Middle frontal gyrus (tissue), 1 donor: ENCODE measurements around the gene DPH6.

Experiments used
- DNase-seq: peaks from one replicate; pipeline ENCODE4 v3.0.0-alpha.2; 2015; ENCODE audit warnings: low spot score; ENCODE audit errors: extremely low spot score

DPH6 gene

DNA sequence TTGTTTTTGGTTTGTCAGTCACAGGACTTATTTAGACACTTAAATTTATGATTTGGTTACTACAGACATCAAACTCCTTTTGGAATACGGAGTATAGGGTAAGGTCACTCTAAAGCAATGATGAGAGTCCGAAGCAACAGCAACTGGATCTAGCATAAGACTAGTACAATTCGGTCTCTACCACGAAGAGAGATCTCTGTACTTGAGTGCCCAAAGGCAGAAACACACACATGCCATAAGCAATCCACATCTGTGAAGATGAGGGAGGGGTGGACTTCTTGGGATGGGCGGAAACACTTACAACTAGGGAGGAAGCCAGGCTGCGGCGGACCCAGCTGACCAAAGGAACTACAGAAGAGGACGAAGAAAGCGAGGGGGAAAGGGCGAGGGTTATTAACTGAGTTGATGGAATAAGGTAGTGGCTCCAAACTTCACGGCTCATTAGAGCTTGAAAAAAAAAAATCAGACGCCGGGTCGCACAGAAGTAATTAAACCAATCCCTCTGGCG is 595 bp downstream of the DPH6 start:
- DNase-seq = peak; percentile 15

DNA sequence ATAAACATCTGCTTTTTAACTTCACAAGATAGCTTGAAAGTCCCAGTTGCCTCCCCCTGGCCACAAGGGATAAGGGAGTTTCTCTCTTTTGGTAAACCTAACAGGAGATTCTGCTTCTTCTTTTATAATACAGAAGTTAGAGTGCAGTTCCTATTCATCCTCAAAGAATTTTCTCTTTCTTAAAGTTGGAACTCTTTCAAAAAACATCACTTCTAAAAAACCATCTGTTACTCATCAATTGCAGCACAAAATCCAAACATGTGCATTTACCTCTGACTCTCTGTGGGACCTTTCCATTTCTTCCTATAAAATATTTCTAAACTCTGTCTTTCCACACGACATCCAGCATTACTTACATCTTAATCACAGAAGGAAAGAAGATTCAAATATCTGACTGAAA is 5.1 kb downstream of the DPH6 start:
- DNase-seq = no peak

DNA sequence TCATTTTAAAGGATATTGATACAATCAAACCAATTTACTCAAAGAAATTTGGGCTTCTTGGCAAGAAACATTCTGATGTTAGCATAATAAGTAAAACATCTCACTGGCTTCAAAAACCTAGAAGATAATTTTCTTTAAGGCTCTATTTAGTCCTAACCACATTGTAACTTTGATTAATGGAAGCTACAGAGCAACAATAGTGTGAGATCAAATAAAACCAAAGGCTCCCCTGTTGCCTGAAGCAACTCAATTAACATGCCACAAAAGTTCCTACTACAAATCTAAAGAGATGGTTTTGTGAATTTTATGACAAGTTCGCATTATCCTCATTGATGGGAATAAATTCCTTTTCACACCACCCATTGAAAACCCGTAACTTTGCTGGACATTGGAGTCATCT is 5.9 kb downstream of the DPH6 start:
- no peak for DNase-seq

DNA sequence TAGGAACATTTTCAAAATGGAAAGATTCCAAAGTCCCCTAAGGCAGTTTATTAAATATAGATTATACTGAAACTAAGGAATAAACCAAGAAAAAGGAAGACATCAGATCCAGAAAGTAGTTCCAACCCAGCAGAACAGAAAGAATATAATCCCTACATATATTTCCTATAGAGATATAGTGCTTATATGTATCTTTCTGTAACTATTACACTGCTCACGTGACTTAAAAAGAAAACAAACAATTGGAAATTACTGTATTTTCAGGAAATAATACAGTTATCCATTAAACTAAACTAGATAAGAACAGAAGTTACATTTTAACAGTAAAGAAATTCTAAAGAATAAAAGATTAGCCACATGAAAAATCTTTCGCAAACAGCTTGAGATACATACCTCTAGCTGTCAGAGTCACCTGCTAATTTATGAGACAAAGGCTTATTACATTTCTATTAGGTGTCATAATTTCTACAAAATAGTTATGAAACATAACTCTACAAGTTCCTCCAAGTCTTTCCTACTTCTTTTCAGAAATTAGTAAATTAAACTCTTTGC is 10.5 kb downstream of the DPH6 start:
- no peak for DNase-seq

DNA sequence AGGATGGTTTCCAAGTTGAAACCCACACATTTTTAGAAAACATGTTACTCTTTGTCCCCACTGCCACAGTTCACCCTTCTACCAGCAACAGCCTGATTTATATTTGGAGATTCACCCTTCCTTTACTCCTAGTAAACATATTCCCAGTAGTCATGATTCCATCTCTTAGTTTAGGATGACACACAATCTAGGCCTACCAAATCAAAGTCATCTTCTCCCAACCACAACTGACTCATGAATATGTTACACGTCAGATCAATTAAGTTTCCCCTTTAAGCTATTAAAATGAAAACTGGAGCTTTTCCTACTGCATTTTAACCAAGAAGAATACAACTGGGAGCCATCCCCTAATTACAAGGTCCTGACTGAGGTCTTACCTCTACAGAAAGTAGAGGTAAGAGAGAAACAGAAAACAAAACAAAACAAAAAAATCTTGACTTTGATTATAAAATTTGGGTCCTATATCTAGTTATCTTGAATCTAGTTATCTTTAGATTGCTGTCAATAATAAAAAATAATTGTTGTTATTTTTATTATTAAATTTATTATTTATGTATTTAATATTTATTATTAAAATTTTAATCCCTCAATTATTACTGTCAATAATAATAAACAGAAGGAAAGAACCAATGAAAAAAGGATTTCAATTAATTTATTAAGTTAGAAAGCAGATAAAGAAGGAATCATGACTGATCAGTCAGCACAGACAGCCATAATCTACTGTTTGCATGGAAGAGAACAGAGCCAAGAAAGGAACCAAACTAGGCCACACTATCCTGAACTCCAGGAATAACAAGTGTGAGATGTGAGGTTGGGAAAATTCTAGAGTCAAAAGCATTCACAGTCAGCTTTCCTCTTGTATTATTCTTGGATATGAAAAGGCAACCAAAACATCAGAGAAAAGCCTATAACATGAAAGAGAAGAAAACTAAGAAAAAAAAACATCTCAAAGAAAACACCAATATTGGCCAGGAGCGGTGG is 12.5 kb downstream of the DPH6 start:
- no peak for DNase-seq

DNA sequence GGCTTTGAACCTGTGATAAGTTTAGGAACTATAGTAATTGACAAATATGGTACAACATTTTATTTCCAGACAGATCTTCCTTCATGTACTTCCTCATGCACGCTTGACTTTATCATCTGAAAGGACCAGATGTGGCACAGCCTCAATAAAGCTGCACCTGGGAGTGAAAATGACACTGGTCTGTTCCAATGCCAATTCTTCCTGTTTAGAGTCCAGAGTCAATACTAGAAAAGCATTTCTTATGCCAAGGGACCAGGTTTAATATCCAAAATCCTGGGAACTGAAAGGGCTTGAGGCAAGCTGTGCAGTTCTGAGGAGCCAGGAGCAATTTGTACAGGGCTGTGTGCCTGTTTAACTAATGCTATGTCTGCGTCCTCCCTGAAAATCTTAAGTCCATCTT is 15.3 kb downstream of the DPH6 start:
- no peak for DNase-seq

DNA sequence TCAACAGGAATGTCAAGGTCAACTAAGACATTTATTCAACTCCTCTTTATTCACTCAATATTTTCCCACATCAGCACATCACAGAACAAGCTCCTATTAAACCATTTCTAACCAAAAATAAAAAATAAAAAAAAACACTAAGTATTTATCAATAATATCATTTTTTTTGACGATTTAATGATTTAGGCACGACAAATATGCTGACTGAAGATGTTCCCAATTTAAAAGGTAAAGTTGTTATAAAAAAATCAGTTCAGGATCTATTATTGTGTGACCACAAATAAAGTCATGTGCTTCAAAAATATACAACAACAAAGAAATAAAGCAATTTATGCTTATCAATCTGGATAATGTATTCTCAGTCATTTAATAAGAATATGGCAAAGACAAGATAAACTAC is 16.2 kb downstream of the DPH6 start:
- DNase-seq = no peak

DNA sequence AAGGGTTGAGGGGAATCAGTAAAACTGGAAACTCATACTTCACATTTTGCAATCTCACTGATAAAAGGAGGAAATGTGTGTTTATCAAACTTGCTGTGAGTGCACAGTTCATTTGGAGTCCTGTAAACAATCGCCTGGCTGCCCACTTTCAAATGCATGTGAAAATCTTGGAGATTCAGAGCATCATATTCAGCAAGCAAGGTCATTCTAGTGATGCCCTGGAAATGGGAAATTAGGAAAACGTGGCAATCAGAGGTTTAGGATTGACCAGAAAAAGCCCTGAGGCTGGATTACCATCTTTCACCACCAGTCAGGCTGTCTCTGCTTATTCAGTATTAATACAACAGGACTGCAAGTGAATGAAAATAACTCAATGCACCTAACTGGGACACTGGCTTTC is 23.9 kb downstream of the DPH6 start:
- no peak for DNase-seq

DNA sequence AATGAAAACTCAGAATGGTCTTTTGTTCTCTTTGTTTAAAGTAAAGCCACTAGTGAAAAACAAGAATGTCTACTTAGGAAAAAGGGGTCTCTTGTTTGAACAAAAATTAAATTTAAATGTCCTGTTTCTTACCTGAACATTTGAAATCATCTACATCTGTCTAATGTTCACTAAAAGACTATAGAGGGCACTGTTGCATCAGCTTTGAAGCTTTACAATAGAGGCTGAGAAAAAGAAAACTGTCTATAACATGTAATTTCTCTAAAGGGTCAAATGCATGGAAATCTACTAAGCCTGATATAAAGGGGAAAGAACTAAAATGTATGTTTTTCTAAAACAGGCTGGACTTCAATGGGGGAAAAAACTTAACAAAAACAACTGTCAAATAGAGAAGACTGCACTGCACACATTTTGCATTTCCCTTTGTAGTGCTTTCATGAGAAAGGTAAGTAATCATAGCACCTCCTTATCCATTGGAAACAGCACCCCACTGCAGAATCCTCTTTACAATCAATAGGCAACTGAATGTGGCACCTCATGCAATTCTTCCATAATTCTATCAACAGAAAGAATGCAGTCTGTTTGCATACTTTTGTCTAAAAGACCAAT is 26.3 kb downstream of the DPH6 start:
- peak; percentile 16 for DNase-seq

DNA sequence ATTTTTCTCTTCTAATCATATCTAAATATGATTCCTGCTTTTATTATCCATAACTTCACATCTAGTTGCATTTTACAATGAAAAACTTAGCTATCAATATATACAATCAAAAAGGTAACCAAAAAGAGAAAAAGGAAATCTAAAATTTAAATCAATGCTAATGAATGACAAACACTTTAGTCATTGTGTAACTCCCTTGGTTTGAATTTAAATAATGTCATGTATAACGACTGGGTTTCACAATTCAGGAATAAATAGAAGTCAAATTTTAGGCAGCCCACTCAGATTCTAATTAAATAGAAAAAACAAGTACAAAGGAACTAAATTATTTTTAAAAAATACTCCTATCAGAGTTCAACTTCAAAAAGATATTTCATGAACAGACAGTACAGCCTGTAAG is 26.9 kb downstream of the DPH6 start:
- DNase-seq = no peak

DNA sequence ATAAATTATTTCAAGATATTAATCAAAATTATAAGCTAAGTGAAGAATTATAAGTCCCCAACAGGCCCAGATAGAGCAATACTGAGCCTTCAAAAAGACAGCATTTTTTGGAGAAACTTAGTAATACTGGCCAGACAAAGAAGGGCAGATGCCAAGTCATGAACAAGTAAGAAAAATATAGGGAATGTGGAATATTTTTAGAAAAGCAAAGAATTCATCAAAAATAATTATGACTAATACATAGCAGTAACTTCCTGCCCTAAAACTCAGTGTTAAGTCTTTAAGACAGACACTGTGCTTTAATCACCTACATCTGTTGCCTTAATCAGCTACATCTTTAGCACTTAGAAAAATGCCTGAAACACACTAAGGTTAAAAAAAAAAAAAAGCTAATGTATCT is 31.2 kb downstream of the DPH6 start:
- no peak for DNase-seq

DNA sequence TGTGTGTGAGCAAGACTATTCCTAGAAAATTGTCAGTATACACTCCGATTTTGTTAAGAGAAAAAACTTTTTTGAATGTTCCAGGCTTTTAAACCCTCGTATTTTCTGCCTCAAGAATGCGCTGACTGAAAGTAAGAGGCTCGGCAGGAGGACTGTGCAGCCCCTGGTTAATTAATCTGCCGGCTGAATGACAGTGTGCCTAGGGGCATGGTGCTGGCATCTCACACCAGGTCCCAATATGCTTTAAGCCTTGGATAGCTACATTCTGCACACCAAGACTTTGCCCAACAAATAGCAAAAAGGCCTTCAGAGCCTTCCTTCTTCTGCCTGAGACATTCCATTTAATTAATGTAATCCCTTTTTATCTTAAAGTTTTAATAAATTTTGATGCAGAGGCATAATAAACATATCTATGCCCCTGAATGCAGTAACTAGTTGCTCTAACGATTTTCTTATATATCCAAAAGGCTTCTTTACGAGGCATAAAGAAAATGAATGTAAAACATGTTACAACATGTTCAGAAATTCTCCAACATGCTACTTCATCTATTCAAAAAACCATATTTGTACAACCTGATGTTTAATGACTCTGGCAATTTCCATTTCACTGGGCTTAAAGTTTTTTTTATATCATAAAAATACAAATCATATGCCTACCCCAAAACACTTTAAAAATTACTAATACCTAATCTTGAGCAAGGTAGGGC is 37.9 kb downstream of the DPH6 start:
- no peak for DNase-seq

DNA sequence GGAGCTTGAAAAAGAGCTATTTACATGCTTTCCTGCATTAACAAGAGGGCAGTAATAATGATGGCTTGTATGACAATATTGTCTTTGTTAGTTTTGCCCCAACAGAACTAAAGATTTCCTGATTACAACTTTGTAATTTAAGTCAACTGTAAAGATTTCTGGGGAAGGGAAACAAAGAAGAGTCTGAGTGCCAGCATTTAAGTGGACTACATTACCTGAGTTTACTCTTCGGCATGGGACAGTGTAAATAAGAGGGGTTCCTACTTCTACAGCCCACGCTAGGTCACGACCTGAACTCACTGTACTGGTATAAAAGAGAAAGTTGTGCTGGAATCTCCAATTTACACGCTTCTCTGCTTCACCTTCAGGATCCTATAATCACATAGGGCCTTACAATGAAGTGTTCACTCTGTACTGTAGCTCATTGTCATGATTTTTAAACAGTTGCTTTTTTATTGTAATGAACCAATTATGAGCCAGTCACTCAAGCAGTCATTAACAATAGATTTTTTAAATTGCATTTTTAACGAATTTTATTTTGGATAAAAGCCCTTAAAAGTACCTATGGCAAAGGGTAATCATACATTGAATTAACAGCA is 39.6 kb downstream of the DPH6 start:
- no peak for DNase-seq

DNA sequence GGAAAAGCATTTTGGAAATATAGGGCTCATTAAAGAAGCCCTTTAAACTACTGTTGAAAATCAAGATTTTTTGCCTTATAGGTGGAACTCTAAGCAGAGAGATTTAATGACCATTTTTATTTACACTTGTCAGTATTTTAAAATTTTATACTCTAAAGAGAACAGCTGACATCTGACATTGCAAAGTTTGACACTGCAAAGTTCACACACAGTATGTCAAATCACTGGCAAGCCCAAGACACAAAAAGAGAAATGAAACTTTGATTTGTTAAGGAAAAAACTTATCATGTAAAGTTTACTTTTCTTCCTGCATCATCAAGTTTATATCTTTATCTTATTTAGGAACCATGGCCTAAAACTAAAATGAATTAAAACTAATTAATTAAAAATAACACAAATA is 40.2 kb downstream of the DPH6 start:
- DNase-seq = no peak

DNA sequence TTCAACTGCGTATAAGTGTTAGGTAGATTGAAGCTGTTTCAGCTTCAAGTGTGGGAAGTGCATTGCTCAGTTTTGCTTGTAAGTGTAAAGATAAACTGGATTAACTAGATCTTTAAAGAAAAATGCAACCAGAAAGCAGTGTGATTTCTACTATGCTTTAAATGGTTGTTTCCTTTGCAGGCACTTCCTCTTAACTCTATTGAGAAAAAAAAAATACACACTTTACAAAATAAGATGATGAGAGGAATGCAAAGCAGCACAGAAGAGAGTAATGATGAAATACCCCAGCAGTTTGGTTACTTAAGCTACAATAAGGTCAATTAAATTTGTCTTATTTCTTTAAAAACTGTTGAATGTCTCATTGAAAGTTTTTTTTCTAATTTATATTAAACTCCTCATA is 40.8 kb downstream of the DPH6 start:
- DNase-seq = no peak

DNA sequence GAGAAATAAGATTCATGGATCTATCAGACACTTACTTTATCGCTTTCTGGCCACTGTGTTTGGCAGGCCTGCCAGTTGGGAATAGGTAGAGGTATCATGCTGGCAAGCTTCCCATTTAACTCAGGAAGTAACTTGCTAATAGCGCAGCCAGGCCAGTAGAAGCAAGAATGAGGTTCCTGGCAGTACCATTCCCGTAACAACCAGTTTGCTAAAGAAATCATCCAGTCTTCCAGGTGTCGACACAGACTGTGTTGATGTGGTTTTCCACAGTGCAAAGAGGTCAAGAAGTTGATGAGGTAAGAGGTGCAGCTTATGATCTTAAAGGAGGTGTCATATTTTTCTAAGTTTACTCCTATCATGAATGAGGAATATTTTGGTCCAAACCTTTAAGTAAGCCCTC is 46.2 kb downstream of the DPH6 start:
- DNase-seq = no peak

DNA sequence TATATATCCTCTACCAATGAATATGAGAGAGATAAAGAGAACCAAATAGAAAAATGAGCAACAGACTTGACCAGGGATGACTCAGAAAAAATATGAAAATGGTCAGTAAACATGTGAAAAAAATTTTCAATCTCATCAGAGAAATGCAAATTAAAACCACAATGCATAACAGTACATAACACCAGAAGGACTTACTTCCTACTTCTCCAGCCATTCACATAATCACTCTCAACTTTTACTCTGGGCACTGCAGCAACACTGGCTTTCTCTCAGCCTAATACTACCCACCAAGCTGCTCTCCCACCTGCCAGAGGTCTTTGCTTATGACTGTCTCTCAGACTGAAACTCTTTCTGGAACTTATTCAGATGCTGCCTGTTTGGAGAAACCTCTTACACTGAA is 49.4 kb downstream of the DPH6 start:
- no peak for DNase-seq

DNA sequence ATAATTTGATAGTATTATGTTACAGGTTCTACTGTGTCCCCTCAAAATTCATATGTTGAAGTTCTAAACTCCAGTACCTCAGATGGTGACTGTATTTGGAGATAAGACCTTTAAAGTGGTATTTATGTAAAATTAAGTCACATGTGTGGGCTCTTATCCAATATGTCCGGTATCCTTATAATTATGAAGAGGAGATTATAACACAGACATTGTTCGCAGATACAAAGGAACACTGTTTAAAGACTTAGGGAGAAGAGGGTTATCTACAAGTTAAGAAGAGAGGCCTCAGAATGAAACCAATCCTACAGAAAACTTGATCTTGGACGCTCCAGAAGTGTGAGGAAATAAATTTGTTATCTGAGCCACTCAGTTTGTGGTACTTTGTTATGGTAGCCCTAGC is 50.9 kb downstream of the DPH6 start:
- no peak for DNase-seq

DNA sequence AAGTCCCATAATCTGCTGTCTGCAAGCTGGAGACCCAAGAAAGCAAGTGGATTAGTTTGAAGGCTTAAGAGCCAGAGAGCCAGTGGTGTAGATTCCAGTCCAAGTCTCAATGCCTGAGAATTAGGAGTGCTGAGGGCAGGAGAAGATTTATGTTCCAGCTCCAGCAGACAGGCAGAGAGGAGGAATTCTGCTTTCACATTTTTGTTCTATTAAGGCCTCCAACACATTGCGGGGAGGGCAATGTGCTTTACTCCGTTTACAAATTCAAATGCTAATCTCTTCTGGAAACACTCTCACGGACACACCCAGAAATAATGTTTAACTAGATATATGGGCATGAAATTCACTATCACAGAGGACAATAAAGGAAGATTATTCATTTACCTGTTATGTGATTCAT is 54.0 kb downstream of the DPH6 start:
- DNase-seq = no peak

DNA sequence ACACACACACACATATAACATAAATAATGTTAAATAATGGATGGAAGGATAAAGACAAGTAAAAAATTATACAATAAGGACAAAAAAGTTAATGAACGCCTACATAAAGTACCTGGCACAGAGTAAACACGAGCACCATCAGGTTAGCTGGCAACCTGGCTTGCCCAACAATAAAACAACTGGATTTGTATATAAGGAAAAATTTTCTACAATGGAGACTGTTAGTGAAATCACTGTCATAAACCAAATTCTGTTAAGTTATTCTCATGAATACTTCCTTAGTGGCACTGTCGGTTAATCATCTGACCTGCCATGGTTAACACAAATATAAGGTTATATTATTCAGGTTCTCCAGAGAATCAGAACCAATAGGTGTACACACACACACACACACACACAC is 54.8 kb downstream of the DPH6 start:
- no peak for DNase-seq

DNA sequence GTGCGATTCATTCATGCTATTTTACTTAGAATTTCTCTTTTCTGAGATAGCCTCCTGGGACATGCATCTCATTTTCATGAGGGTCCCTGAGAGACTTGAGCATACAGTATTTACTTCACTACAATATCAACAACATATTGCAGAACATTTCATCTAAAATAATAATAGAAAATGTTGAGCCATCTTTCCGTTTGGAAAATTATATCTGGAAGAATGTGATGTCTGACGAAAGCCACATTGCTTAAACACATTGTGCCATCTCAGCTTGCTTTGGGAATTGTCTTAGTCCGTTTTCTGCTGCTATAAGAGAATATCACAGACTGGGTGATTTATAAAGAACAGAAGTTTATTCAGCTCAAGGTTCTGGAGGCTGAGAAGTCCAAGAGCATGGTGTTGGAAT is 55.5 kb downstream of the DPH6 start:
- DNase-seq = no peak
